IMR-90 (cell line): ENCODE results near the gene MYO10.

Experiments used
- CTCF ChIP-seq: conservative IDR thresholded peaks from 2 replicates; pipeline ENCODE4 v1.5.1; 2012; ENCODE audit warnings: mild to moderate bottlenecking, low read depth, low read length, improper control_type of control experiment
- MAFK ChIP-seq: IDR thresholded peaks from 2 replicates; pipeline ENCODE4 v1.6.1; 2012; ENCODE audit warnings: low read depth, low read length, improper control_type of control experiment
- MXI1 ChIP-seq: IDR thresholded peaks from 2 replicates; pipeline ENCODE4 v1.6.1; 2012; ENCODE audit warnings: low read depth, mild to moderate bottlenecking, low read length, moderate library complexity, borderline replicate concordance
- NFE2L2 ChIP-seq: fragments of 150-350 bp; IDR thresholded peaks from 2 replicates; pipeline ENCODE4 v1.6.1; 2016; ENCODE audit warnings: low read depth, mild to moderate bottlenecking, low read length
- POLR2A ChIP-seq: IDR thresholded peaks from 2 replicates; pipeline ENCODE4 v1.6.1; 2012; ENCODE audit warnings: mild to moderate bottlenecking, low read depth, low read length
- RAD21 ChIP-seq: IDR thresholded peaks from 2 replicates; pipeline ENCODE4 v1.6.1; 2012; ENCODE audit warnings: low read length, improper control_type of control experiment
- RCOR1 ChIP-seq: IDR thresholded peaks from 2 replicates; pipeline ENCODE4 v1.6.1; 2012; ENCODE audit warnings: mild to moderate bottlenecking, low read length, improper control_type of control experiment; ENCODE audit not compliant: insufficient replicate concordance
- RFX5 ChIP-seq: IDR thresholded peaks from 2 replicates; pipeline ENCODE4 v1.8.0; 2012; ENCODE audit warnings: low read depth, mild to moderate bottlenecking, low read length, moderate library complexity

GRCh38 chr5:16921211-16921610 lies 14.9 kb downstream of the MYO10 start:
- TF ChIP-seq RFX5 (no peak), POLR2A (no peak), CTCF (no peak), NFE2L2 (no peak), MAFK (no peak), MXI1 (no peak), RCOR1 (no peak), RAD21 (no peak)
